ENCODE results near the gene ASCC1.

GRCh38 chr10:72219235-72219814 is 3.2 kb upstream of the ASCC1 start:
- TF ChIP-seq CTCF (IDR thresholded peaks at IDR 0.05): no peak
- TF ChIP-seq POLR2A (IDR thresholded peaks at IDR 0.05): no peak
